Calu3 (cell line): ENCODE results near the gene SERPINE2. TPM values are rescaled to one million over a fixed set of nuclear protein-coding genes. Genes with fewer than 3 reads are reported as not detected.

Source experiments
- BruUV-seq: library from RNA; stranded (reverse); fragments of 400-500 nt; replicated peaks from 2 replicates; lab custom pipeline; 2021; lab: Mats Ljungman, UMichigan
- CTCF ChIA-PET: fragments of 300-600 bp; sonication (Branson Sonifier 250); formaldehyde crosslinking; loops from one replicate; lab custom pipeline; 2022; ENCODE audit warnings: antibody characterized with exemption; lab: Charles Lee
- DNase-seq: peaks from one replicate; pipeline ENCODE4 v3.0.0; 2022
- H3K27ac Mint-ChIP-seq: one replicate; pipeline ENCODE4 v1.8.0; 2022; ENCODE audit warnings: mixed read lengths; ENCODE audit not compliant: unreplicated experiment
- H3K27me3 Mint-ChIP-seq: one replicate; pipeline ENCODE4 v1.8.0; 2022; ENCODE audit warnings: mixed read lengths; ENCODE audit not compliant: unreplicated experiment
- H3K36me3 Mint-ChIP-seq: one replicate; pipeline ENCODE4 v1.8.0; 2022; ENCODE audit warnings: mild to moderate bottlenecking, moderate library complexity, mixed read lengths; ENCODE audit not compliant: insufficient read depth, unreplicated experiment
- H3K4me1 Mint-ChIP-seq: one replicate; pipeline ENCODE4 v1.8.0; 2022; ENCODE audit warnings: mild to moderate bottlenecking, low read depth, mixed read lengths; ENCODE audit not compliant: unreplicated experiment
- H3K4me3 Mint-ChIP-seq: one replicate; pipeline ENCODE4 v1.8.0; 2022; ENCODE audit warnings: mild to moderate bottlenecking, low read depth, moderate library complexity, mixed read lengths; ENCODE audit not compliant: unreplicated experiment
- H3K9me3 Mint-ChIP-seq: one replicate; pipeline ENCODE4 v1.8.0; 2022; ENCODE audit warnings: low read depth, mixed read lengths; ENCODE audit not compliant: unreplicated experiment
- intact Hi-C: fragments of 100-400 bp; cut with micrococcal nuclease; formaldehyde crosslinking; loops from one replicate; pipeline ENCODE4 v1.10.0; 2022; ENCODE audit not compliant: unreplicated experiment
- total RNA-seq: library from RNA; stranded (reverse); gene quantifications from 2 replicates; pipeline ENCODE4 v1.2.3, GENCODE V29; 2022
- TF ChIP-seq, protein P1 (sequence below): fragments of 200-600 bp; IDR thresholded peaks from one replicate; pipeline ENCODE4 v1.8.0; 2022; ENCODE audit warnings: antibody characterized with exemption; ENCODE audit not compliant: unreplicated experiment

The SERPINE2 gene
- total RNA-seq, 1 experiment from 2014 or later, result 39.7 TPM

DNA sequence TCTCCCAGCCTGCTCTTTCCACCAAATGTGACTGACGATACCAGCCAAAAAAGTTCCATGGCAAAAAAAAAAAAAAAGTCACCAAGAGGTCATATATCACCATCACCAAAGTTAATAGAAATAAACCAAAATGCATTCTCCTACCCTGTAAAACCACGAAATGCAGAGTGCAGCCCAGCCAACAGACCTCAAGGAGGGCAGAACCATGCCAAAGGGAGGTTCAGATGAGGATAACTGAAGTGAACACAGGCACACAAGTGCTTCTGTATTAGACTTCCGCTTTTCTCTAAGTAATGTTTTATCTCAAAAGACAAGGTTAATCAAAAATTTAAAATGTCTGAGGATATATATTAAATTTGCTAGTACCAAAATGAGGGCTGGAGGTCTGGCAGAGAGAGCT lies 5.5 kb downstream of the SERPINE2 start:
- H3K4me1 Mint-ChIP-seq, result peaks cover 24% of the 10 kb centered on the region
- H3K4me3 Mint-ChIP-seq, result no peak overlapping the region
- no peak for DNase-seq
- TF ChIP-seq, protein P1, sequence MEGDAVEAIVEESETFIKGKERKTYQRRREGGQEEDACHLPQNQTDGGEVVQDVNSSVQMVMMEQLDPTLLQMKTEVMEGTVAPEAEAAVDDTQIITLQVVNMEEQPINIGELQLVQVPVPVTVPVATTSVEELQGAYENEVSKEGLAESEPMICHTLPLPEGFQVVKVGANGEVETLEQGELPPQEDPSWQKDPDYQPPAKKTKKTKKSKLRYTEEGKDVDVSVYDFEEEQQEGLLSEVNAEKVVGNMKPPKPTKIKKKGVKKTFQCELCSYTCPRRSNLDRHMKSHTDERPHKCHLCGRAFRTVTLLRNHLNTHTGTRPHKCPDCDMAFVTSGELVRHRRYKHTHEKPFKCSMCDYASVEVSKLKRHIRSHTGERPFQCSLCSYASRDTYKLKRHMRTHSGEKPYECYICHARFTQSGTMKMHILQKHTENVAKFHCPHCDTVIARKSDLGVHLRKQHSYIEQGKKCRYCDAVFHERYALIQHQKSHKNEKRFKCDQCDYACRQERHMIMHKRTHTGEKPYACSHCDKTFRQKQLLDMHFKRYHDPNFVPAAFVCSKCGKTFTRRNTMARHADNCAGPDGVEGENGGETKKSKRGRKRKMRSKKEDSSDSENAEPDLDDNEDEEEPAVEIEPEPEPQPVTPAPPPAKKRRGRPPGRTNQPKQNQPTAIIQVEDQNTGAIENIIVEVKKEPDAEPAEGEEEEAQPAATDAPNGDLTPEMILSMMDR, result no peak
- no TSS peak for BruUV-seq
- H3K36me3 Mint-ChIP-seq, result peaks cover 13% of the 10 kb centered on the region
- no peaks in the 10 kb centered on the region for H3K9me3 Mint-ChIP-seq
- CTCF ChIA-PET, result no interaction called here
- no peak overlapping the region for H3K27ac Mint-ChIP-seq
- intact Hi-C loops, result no loop called here
- H3K27me3 Mint-ChIP-seq, result no peaks in the 10 kb centered on the region

DNA sequence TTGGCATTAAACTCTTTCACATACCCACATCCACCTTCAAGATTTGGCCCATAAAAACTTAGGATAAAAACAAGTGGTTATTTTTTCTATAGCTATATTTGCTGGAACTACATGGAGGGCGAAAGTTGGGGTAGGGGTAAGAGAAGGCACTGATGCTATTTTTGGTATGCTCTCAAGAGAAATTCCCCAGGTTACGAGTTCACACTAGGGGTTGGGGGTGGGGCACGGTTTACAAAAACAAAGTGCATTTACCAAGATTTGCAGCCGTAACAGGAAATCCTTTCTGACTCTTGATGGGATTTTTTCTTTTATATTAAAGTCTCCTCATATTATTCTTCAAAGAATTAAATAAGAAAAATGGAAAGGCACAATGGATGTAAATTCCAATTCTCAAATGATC lies 6.8 kb downstream of the SERPINE2 start:
- peaks cover 13% of the 10 kb centered on the region for H3K4me1 Mint-ChIP-seq
- no peak for DNase-seq
- peaks cover 3% of the 10 kb centered on the region for H3K36me3 Mint-ChIP-seq
- BruUV-seq, result no TSS peak
- intact Hi-C loops, result no loop called here
- no peaks in the 10 kb centered on the region for H3K9me3 Mint-ChIP-seq
- no peaks in the 10 kb centered on the region for H3K27me3 Mint-ChIP-seq
- TF ChIP-seq, protein P1, result no peak
- no peak overlapping the region for H3K4me3 Mint-ChIP-seq
- no peak overlapping the region for H3K27ac Mint-ChIP-seq
- CTCF ChIA-PET, result no interaction called here

DNA sequence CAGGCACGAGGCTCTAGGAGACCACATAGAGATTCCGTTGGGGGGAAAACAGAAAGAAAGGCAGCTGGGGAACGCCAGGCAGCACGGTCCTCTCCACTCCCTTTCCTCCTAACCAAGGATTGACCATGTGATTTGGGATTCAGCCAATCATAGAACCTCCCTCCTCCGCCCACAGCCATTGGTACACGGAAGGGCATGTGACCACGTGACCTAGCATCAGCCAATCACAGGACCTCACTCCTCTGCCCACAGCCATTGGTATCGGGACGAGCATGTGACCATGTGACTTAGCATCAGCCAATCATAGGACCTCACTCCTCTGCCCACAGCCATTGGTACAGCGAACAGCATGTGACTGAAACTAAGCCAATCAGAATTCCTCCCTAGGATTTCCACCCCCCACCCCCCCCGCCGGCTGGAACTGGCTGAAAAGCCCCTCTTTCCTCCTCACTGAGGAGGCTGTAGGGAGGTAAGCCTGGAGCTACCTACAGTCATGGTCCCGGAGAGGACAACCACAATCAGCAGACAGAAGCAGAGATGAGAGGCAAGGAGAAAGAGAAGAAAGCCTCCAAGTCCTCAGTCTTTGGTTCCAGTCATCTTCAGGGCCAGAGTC lies 7.6 kb downstream of the SERPINE2 start:
- no peak for DNase-seq
- H3K27me3 Mint-ChIP-seq, result no peaks in the 10 kb centered on the region
- intact Hi-C loops, result no loop called here
- no peaks in the 10 kb centered on the region for H3K36me3 Mint-ChIP-seq
- CTCF ChIA-PET, result no interaction called here
- H3K27ac Mint-ChIP-seq, result no peak overlapping the region
- BruUV-seq, result no TSS peak
- no peaks in the 10 kb centered on the region for H3K9me3 Mint-ChIP-seq
- H3K4me1 Mint-ChIP-seq, result peaks cover 5% of the 10 kb centered on the region
- no peak overlapping the region for H3K4me3 Mint-ChIP-seq
- TF ChIP-seq, protein P1, result no peak

DNA sequence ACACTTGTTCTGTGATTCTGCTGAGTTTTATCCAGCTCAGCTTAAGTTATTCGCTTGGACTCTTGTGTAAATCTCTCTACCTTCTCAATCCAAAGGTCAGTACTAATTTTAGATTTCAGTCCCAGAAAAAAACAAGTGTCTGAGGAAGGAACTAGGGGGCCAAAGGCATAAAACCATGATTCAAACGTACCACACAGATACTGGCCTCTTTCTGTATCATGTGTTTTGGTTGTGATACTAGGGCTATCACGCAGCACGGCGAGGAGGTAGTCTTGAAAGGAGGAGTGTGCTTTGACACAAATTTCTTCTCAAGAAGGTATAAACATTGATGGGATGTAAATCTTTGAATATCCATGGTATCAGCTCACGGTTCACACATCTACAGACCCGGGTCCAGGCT lies 8.3 kb downstream of the SERPINE2 start:
- Mint-ChIP-seq H3K27me3 (no peaks in the 10 kb centered on the region), H3K4me3 (no peak overlapping the region), H3K4me1 (no peaks in the 10 kb centered on the region), H3K36me3 (no peaks in the 10 kb centered on the region), H3K27ac (no peak overlapping the region), H3K9me3 (no peaks in the 10 kb centered on the region)
- TF ChIP-seq, protein P1, result no peak
- CTCF ChIA-PET, result no interaction called here
- intact Hi-C loops, result no loop called here
- BruUV-seq, result no TSS peak
- DNase-seq, result no peak
